Measurements from ENCODE around the gene KRTAP2-2. TPM values are rescaled to one million over a fixed set of nuclear protein-coding genes. Genes with fewer than 3 reads are reported as not detected.
"Not testable (repeated sequence)": the region's sequence is repeated elsewhere in the genome, so short reads cannot be mapped to it uniquely, and the experiment has no call there.

KRTAP2-2 gene
- total RNA-seq, 1 donor from 2014 or later, result not detected

- Histone ChIP-seq H3K9me3 (no peaks in the 10 kb centered on the region), H3K4me1 (no peaks in the 10 kb centered on the region), H3K4me3 (no peak overlapping the region), H3K36me3 (no peaks in the 10 kb centered on the region), H3K27ac (no peak overlapping the region), H3K27me3 (no peaks in the 10 kb centered on the region)
- DNase-seq (ENCODE audit: low spot score in 2 of 2), result no peak
- intact Hi-C loops (cut with DNase I), result no loop called here
- no peak for TF ChIP-seq CTCF (IDR thresholded peaks at IDR 0.05)
Observed at GRCh38 chr17:41071606-41072360, 16.8 kb upstream of the KRTAP2-2 start.

GRCh38 chr17:41069031-41069430, 14.0 kb upstream of the KRTAP2-2 start:
- TF ChIP-seq CTCF (IDR thresholded peaks at IDR 0.05), result no peak
- DNase-seq (ENCODE audit: low spot score in 2 of 2), result no peak
- no peaks in the 10 kb centered on the region for H3K36me3 ChIP-seq
- H3K9me3 ChIP-seq, result no peaks in the 10 kb centered on the region
- H3K4me3 ChIP-seq, result no peak overlapping the region
- no peaks in the 10 kb centered on the region for H3K4me1 ChIP-seq
- H3K27me3 ChIP-seq, result no peaks in the 10 kb centered on the region
- no peak overlapping the region for H3K27ac ChIP-seq
- intact Hi-C loops (cut with DNase I), result no loop called here

- Histone ChIP-seq H3K36me3 (no peaks in the 10 kb centered on the region), H3K4me3 (no peak overlapping the region), H3K27me3 (no peaks in the 10 kb centered on the region), H3K4me1 (no peaks in the 10 kb centered on the region), H3K9me3 (no peaks in the 10 kb centered on the region), H3K27ac (no peak overlapping the region)
- DNase-seq (ENCODE audit: low spot score in 2 of 2), result no peak
- TF ChIP-seq CTCF (IDR thresholded peaks at IDR 0.05), result no peak
- intact Hi-C loops (cut with DNase I), result no loop called here
Observed at GRCh38 chr17:41067281-41067680, 12.3 kb upstream of the KRTAP2-2 start.

GRCh38 chr17:41065829-41066624, 11.0 kb upstream of the KRTAP2-2 start, which contains the start of gene KRTAP2-4:
KRTAP2-4 (minus strand) TSS chr17:41065879; CDS start chr17:41065845, 34 bp downstream.
- Histone ChIP-seq H3K27ac (no peak within 1 kb of the TSS), H3K27me3 (no peaks in the 10 kb centered on the region), H3K4me1 (peaks cover 5 to 7% of the 10 kb centered on the region in 2 donors), H3K9me3 (no peaks in the 10 kb centered on the region), H3K4me3 (no peak within 1 kb of the TSS), H3K36me3 (no peaks in the 10 kb centered on the region)
- no peak for DNase-seq (ENCODE audit: low spot score in 2 of 2)
- intact Hi-C loops (cut with DNase I), result no loop called here
- TF ChIP-seq CTCF (IDR thresholded peaks at IDR 0.05), result no peak

- H3K4me1 ChIP-seq; H3K36me3 ChIP-seq; H3K27me3 ChIP-seq; H3K4me3 ChIP-seq; intact Hi-C loops (cut with DNase I); DNase-seq (ENCODE audit: low spot score in 2 of 2); H3K9me3 ChIP-seq; H3K27ac ChIP-seq: not testable (repeated sequence)
Observed at GRCh38 chr17:41065016-41065689, 10.1 kb upstream of the KRTAP2-2 start.

Measured in ascending aorta (tissue), 2 donors.